Neuronal stem cell (in vitro differentiated cells): Measurements from ENCODE around the gene MTREX.

Experiments used
- DNase-seq: peaks from one replicate; pipeline ENCODE4 v3.0.0-alpha.2; 2013; ENCODE audit warnings: low spot score
- H2AFZ ChIP-seq: one replicate; pipeline ENCODE4 v1.6.1; 2013; ENCODE audit warnings: mild to moderate bottlenecking, low read length, inconsistent platforms
- H2AK5ac ChIP-seq: 2 replicates; pipeline ENCODE4 v1.6.1; 2013; ENCODE audit warnings: low read depth, mild to moderate bottlenecking, inconsistent platforms, low read length, moderate library complexity, mixed read lengths
- H2BK120ac ChIP-seq: 2 replicates; pipeline ENCODE4 v1.6.1; 2013; ENCODE audit warnings: low read depth, mild to moderate bottlenecking, inconsistent platforms, low read length, moderate library complexity, mixed read lengths
- H2BK12ac ChIP-seq: one replicate; pipeline ENCODE4 v1.6.1; 2013; ENCODE audit warnings: low read length, inconsistent platforms
- H2BK15ac ChIP-seq: 2 replicates; pipeline ENCODE4 v1.6.1; 2013; ENCODE audit warnings: mild to moderate bottlenecking, low read length, inconsistent platforms, mixed read lengths
- H2BK5ac ChIP-seq: one replicate; pipeline ENCODE4 v1.6.1; 2013; ENCODE audit warnings: inconsistent platforms, mild to moderate bottlenecking, low read length, moderate library complexity
- H3K14ac ChIP-seq: one replicate; pipeline ENCODE4 v1.6.1; 2013; ENCODE audit warnings: low read length, inconsistent platforms
- H3K18ac ChIP-seq: 2 replicates; pipeline ENCODE4 v1.6.1; 2013; ENCODE audit warnings: low read length, inconsistent platforms
- H3K23ac ChIP-seq: 2 replicates; pipeline ENCODE4 v1.6.1; 2013; ENCODE audit warnings: low read depth, mild to moderate bottlenecking, mixed read lengths, low read length, inconsistent platforms; ENCODE audit not compliant: poor library complexity
- H3K27ac ChIP-seq: replicated peaks from 3 replicates; pipeline ENCODE4 v1.5.1; 2013; ENCODE audit warnings: low read length, inconsistent platforms
- H3K27me3 ChIP-seq, 3 experiments: 2 replicates each; pipeline ENCODE4 v1.6.1; 2013; ENCODE audit warnings: low read length in 3 of 3, mild to moderate bottlenecking in 2 of 3, inconsistent platforms in 1 of 3, low read depth in 1 of 3, mixed read lengths in 1 of 3, moderate library complexity in 1 of 3; ENCODE audit not compliant: control insufficient read depth in 3 of 3, insufficient read depth in 3 of 3
- H3K36me3 ChIP-seq, 2 donors: replicated peaks in 1 of 2; 2 replicates each; pipeline ENCODE4 v1.6.1; 2013; ENCODE audit warnings: low read length in 2 of 2; ENCODE audit not compliant: control insufficient read depth in 2 of 2, insufficient read depth in 2 of 2
- H3K4ac ChIP-seq: 2 replicates; pipeline ENCODE4 v1.6.1; 2013; ENCODE audit warnings: inconsistent platforms, mild to moderate bottlenecking, low read length, moderate library complexity
- H3K4me1 ChIP-seq, 2 donors: 1 replicate in 1 of 2; 2 replicates in 1 of 2; pipeline ENCODE4 v1.6.1; 2013; ENCODE audit warnings: low read length in 2 of 2, low read depth in 1 of 2; ENCODE audit not compliant: control insufficient read depth in 2 of 2, insufficient read depth in 1 of 2
- H3K4me2 ChIP-seq: one replicate; pipeline ENCODE4 v1.6.1; 2013; ENCODE audit warnings: mild to moderate bottlenecking, low read length, inconsistent platforms; ENCODE audit not compliant: insufficient read depth, poor library complexity, severe bottlenecking
- H3K4me3 ChIP-seq, 2 donors: 2 replicates each; pipeline ENCODE4 v1.5.1; 2013; ENCODE audit warnings: low read length in 2 of 2, mild to moderate bottlenecking in 2 of 2, inconsistent platforms in 1 of 2, moderate library complexity in 1 of 2
- H3K79me1 ChIP-seq: one replicate; pipeline ENCODE4 v1.6.1; 2013; ENCODE audit warnings: low read depth, mild to moderate bottlenecking, inconsistent platforms, low read length, moderate library complexity
- H3K9ac ChIP-seq: one replicate; pipeline ENCODE4 v1.6.1; 2013; ENCODE audit warnings: mild to moderate bottlenecking, low read depth, low read length, inconsistent platforms; ENCODE audit not compliant: poor library complexity
- H3K9me3 ChIP-seq, 2 donors: replicated peaks in 1 of 2; 2 replicates each; pipeline versions ENCODE3 to v1.6.1; 2013; ENCODE audit warnings: low read length in 2 of 2, mild to moderate bottlenecking in 2 of 2, inconsistent platforms in 1 of 2, low read depth in 1 of 2, mixed read lengths in 1 of 2, moderate library complexity in 1 of 2; ENCODE audit not compliant: control insufficient read depth in 2 of 2, insufficient read depth in 1 of 2
- H4K8ac ChIP-seq: one replicate; pipeline ENCODE4 v1.6.1; 2013; ENCODE audit warnings: low read depth, mild to moderate bottlenecking, inconsistent platforms, low read length, moderate library complexity
- H4K91ac ChIP-seq: one replicate; pipeline ENCODE4 v1.6.1; 2013; ENCODE audit warnings: low read length, low read depth, mild to moderate bottlenecking, inconsistent platforms; ENCODE audit not compliant: poor library complexity
- WGBS, 2 donors: extraction: QIAGEN DNeasy Blood & Tissue Kit; methylation state at CpG; one replicate each; pipeline ENCODE4 v1.1.7; 2013; ENCODE audit warnings: missing lambda C conversion rate in 2 of 2, mixed read lengths in 1 of 2; ENCODE audit not compliant: insufficient read length in 2 of 2, insufficient replicate concordance in 1 of 2; ENCODE audit errors: extremely low coverage in 2 of 2; 5-methylcytosine and 5-hydroxymethylcytosine counted together

Gene MTREX

DNA sequence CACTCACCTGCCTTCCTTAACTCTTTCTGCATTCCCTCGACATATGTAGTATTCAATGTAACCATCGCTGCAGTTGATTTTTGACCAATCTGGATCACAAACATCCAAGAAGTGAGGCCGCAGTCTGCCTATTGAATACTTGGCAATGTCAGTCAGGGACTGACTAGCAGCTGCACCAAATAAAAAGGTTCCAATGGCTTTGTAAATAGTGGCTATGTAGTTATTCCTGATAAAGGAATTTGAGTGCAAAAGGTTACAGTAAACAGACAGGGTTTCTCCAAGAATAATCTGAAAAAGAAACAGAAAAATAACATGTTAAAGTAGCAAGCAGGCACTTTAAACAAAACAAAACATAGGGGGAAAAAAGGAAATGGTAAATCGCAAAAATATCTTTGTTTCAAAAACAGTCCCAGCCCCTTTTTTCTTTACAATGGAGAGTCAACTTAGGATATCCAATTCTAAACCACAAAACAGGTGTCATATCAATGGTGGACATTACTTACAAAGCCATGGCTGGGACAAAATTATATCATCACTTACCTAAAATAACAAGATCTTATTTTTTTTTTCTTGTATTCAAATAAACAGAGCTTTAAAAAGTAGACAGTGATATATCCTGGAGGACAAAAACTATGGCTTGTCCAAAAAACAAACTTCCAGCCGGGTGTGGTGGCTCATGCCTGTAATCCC is 160.2 kb downstream of the MTREX start:
- no peaks in the 10 kb centered on the region for H3K79me1 ChIP-seq
- no peak overlapping the region for H3K18ac ChIP-seq
- no peak overlapping the region for H3K4me3 ChIP-seq
- DNase-seq: no peak
- no peak overlapping the region for H3K4ac ChIP-seq
- no peak overlapping the region for H2BK12ac ChIP-seq
- H3K14ac ChIP-seq: no peak overlapping the region
- no peak overlapping the region for H2AK5ac ChIP-seq
- no peaks in the 10 kb centered on the region for H3K36me3 ChIP-seq
- no peaks in the 10 kb centered on the region for H3K9me3 ChIP-seq
- H2BK120ac ChIP-seq: no peak overlapping the region
- no peak overlapping the region for H4K8ac ChIP-seq
- no peak overlapping the region for H3K23ac ChIP-seq
- WGBS, 2 donors: no CpG with 5 or more reads among the region's 5 CpGs
- no peak overlapping the region for H2BK5ac ChIP-seq
- H4K91ac ChIP-seq: no peak overlapping the region
- H3K27ac ChIP-seq: no peak overlapping the region
- H2BK15ac ChIP-seq: no peak overlapping the region
- no peaks in the 10 kb centered on the region for H3K4me1 ChIP-seq
- H3K9ac ChIP-seq: no peak overlapping the region
- H2AFZ ChIP-seq: no peak overlapping the region
- no peaks in the 10 kb centered on the region for H3K27me3 ChIP-seq
- no peak overlapping the region for H3K4me2 ChIP-seq

- H3K18ac ChIP-seq: no peak overlapping the region
- DNase-seq: no peak
- no peak overlapping the region for H3K9ac ChIP-seq
- H2BK12ac ChIP-seq: no peak overlapping the region
- H3K9me3 ChIP-seq: no peaks in the 10 kb centered on the region
- no peak overlapping the region for H3K27ac ChIP-seq
- no peak overlapping the region for H2BK120ac ChIP-seq
- H2BK15ac ChIP-seq: no peak overlapping the region
- H3K27me3 ChIP-seq: no peaks in the 10 kb centered on the region
- no peaks in the 10 kb centered on the region for H3K79me1 ChIP-seq
- H4K8ac ChIP-seq: no peak overlapping the region
- no peak overlapping the region for H2AK5ac ChIP-seq
- no peak overlapping the region for H2BK5ac ChIP-seq
- no peak overlapping the region for H2AFZ ChIP-seq
- no peaks in the 10 kb centered on the region for H3K36me3 ChIP-seq
- H3K4ac ChIP-seq: no peak overlapping the region
- H3K4me3 ChIP-seq: no peak overlapping the region
- no peak overlapping the region for H3K23ac ChIP-seq
- H4K91ac ChIP-seq: no peak overlapping the region
- H3K4me2 ChIP-seq: no peak overlapping the region
- H3K14ac ChIP-seq: no peak overlapping the region
- H3K4me1 ChIP-seq: no peaks in the 10 kb centered on the region
These were observed 162.1 kb downstream of the MTREX start for GRCh38 chr5:55469839-55470238.

- H3K4me1 ChIP-seq: no peaks in the 10 kb centered on the region
- DNase-seq: no peak
- no peak overlapping the region for H2AFZ ChIP-seq
- H2BK15ac ChIP-seq: no peak overlapping the region
- H3K18ac ChIP-seq: no peak overlapping the region
- H3K9ac ChIP-seq: no peak overlapping the region
- no peak overlapping the region for H3K4me3 ChIP-seq
- no peaks in the 10 kb centered on the region for H3K9me3 ChIP-seq
- H3K4ac ChIP-seq: no peak overlapping the region
- no peak overlapping the region for H3K14ac ChIP-seq
- no peak overlapping the region for H2BK120ac ChIP-seq
- no peak overlapping the region for H2AK5ac ChIP-seq
- H3K79me1 ChIP-seq: no peaks in the 10 kb centered on the region
- H3K36me3 ChIP-seq: no peaks in the 10 kb centered on the region
- H3K27me3 ChIP-seq: no peaks in the 10 kb centered on the region
- H2BK5ac ChIP-seq: no peak overlapping the region
- H4K8ac ChIP-seq: no peak overlapping the region
- H4K91ac ChIP-seq: no peak overlapping the region
- no peak overlapping the region for H3K23ac ChIP-seq
- no CpG with 5 or more reads among the region's 1 CpG for WGBS, 2 donors
- H2BK12ac ChIP-seq: no peak overlapping the region
- H3K27ac ChIP-seq: no peak overlapping the region
- H3K4me2 ChIP-seq: no peak overlapping the region
These were observed 162.5 kb downstream of the MTREX start for GRCh38 chr5:55470282-55470681.

DNA sequence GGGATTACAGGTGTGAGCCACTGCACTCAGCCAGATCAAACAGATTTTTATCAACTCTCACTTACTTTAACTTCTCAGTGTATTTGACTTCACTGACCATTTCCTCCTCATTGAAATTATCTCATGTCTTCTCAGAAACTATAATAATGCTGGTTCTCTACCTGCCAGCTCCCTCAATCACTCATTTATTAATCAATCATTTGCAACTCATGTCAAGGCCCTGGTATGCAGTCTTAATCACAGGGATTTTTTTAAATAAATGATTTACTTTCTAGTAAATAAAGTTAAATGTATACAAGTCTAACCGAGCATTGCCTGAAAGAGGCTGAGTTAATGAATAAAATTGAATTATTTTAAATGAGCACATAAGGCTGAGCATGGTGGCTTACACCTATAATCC is 163.7 kb downstream of the MTREX start:
- no peak overlapping the region for H2AFZ ChIP-seq
- no peak for DNase-seq
- H3K4me1 ChIP-seq: no peaks in the 10 kb centered on the region
- no peak overlapping the region for H3K9ac ChIP-seq
- no peak overlapping the region for H3K27ac ChIP-seq
- H3K36me3 ChIP-seq: no peaks in the 10 kb centered on the region
- H2BK120ac ChIP-seq: no peak overlapping the region
- no peak overlapping the region for H2AK5ac ChIP-seq
- no peak overlapping the region for H3K18ac ChIP-seq
- H3K4me3 ChIP-seq: no peak overlapping the region
- no peak overlapping the region for H3K14ac ChIP-seq
- H3K79me1 ChIP-seq: no peaks in the 10 kb centered on the region
- no peak overlapping the region for H3K4ac ChIP-seq
- no peaks in the 10 kb centered on the region for H3K9me3 ChIP-seq
- no peak overlapping the region for H3K23ac ChIP-seq
- no peak overlapping the region for H4K91ac ChIP-seq
- no peaks in the 10 kb centered on the region for H3K27me3 ChIP-seq
- no peak overlapping the region for H4K8ac ChIP-seq
- no peak overlapping the region for H3K4me2 ChIP-seq
- no CpG with 5 or more reads among the region's 1 CpG for WGBS, 2 donors
- H2BK15ac ChIP-seq: no peak overlapping the region
- no peak overlapping the region for H2BK5ac ChIP-seq
- H2BK12ac ChIP-seq: no peak overlapping the region
